ENCODE results near the gene CHGA. TPM values are rescaled to one million over a fixed set of nuclear protein-coding genes. Genes with fewer than 3 reads are reported as not detected.

The CHGA gene
- total and polyA plus RNA-seq, 2 of the 8 experiments (the other 6 are each of a cell fraction or from before 2014, with no cell fraction given) = 17.5 to 28.2 TPM

GRCh38 chr14:92953526-92953925 is 30.6 kb downstream of the CHGA start:
- Histone ChIP-seq H2BK12ac (ENCODE audit: low read depth, low read length) (no peak overlapping the region), H3K27me3 (replicated peaks in 1 of 4; ENCODE audit: control insufficient read depth in 3 of 4, extremely low read depth in 1 of 4, insufficient read depth in 3 of 4, low read length in 3 of 4) (no peaks in the 10 kb centered on the region), H3K4ac (replicated peaks; ENCODE audit: insufficient read length, low read depth, low read length) (no peak overlapping the region), H4K20me1 (replicated peaks in 1 of 2; ENCODE audit: control insufficient read depth in 1 of 2, insufficient read depth in 2 of 2, low read length in 2 of 2) (peaks cover 5 to 7% of the 10 kb centered on the region in 2 experiments), H3K18ac (ENCODE audit: extremely low read depth, low read length) (no peak overlapping the region), H4K91ac (replicated peaks; ENCODE audit: insufficient read length, low read length) (no peak overlapping the region), H3K23ac (ENCODE audit: insufficient read length) (no peak overlapping the region), H3K4me1 (replicated peaks in 1 of 4; ENCODE audit: control insufficient read depth in 3 of 4, insufficient read depth in 4 of 4, low read length in 3 of 4) (peaks cover 0 to 3% (median 0%) of the 10 kb centered on the region in 4 experiments; a peak in 1 of 7 replicates), H3K36me3 (ENCODE audit: control insufficient read depth in 2 of 4, insufficient read depth in 4 of 4, low read length in 3 of 4) (peaks cover 8 to 27% (median 17%) of the 10 kb centered on the region in 4 experiments), H2BK120ac (replicated peaks; ENCODE audit: low read depth, low read length) (no peak overlapping the region), H3K9me3 (ENCODE audit: insufficient read depth in 2 of 2, low read depth in 1 of 2, low read length in 1 of 2) (no peaks in the 10 kb centered on the region), H2BK15ac (ENCODE audit: low read length) (no peak overlapping the region), H4K5ac (ENCODE audit: insufficient read length, low read depth, low read length) (no peak overlapping the region), H2AFZ (ENCODE audit: low read length) (no peak overlapping the region), H3K79me1 (ENCODE audit: low read depth, low read length) (no peaks in the 10 kb centered on the region), H3K14ac (ENCODE audit: insufficient read length) (no peak overlapping the region), H2BK5ac (ENCODE audit: low read depth, low read length) (no peak overlapping the region), H3K4me3 (ENCODE audit: extremely low read depth in 1 of 4, insufficient read depth in 2 of 4, low read depth in 3 of 4, low read length in 4 of 4) (no peak overlapping the region), H2AK5ac (ENCODE audit: low read depth, low read length) (no peak overlapping the region), H3K9ac (replicated peaks in 1 of 4; ENCODE audit: extremely low read depth in 1 of 4, low read depth in 3 of 4, low read length in 3 of 4) (no peak overlapping the region), H2BK20ac (ENCODE audit: low read length) (no peak overlapping the region), H3K4me2 (ENCODE audit: insufficient read depth in 1 of 2, low read depth in 2 of 2, low read length in 2 of 2) (no peak overlapping the region), H4K8ac (ENCODE audit: extremely low read depth, insufficient read depth, low read length) (no peak overlapping the region), H3K56ac (replicated peaks; ENCODE audit: insufficient read length, low read depth, low read length) (no peak overlapping the region), H3K23me2 (ENCODE audit: low read depth, low read length) (no peaks in the 10 kb centered on the region), H3K27ac (ENCODE audit: low read depth, low read length) (no peak overlapping the region), H3K79me2 (ENCODE audit: control insufficient read depth in 1 of 2, insufficient read depth in 2 of 2, low read length in 2 of 2) (no peaks in the 10 kb centered on the region)
- DNase-seq (ENCODE audit: low read depth in 1 of 2, low spot score in 2 of 2) (no peak), FAIRE-seq (no peak)
- WGBS, 2 experiments (ENCODE audit: extremely low coverage in 1 of 2, insufficient coverage in 1 of 2, insufficient read length in 1 of 2, insufficient replicate concordance in 2 of 2, low coverage in 1 of 2, low lambda C conversion rate in 2 of 2, missing lambda C conversion rate in 1 of 2) = 84% methylated on average over 5 of the region's 6 CpGs; no CpG with 5 or more reads in 1 of the 2 experiments
- TF ChIP-seq RBBP5 (IDR thresholded peaks at IDR 0.05; ENCODE audit: borderline replicate concordance, low read depth, low read length) = no peak
- no peak for TF ChIP-seq HDAC6 (IDR thresholded peaks at IDR 0.05; ENCODE audit: low read depth, low read length)
- no peak for TF ChIP-seq USF2 (IDR thresholded peaks at IDR 0.05; ENCODE audit: low read length)
- TF ChIP-seq RAD21 (IDR thresholded peaks at IDR 0.05 in 1 of 2, conservative IDR thresholded peaks at IDR 0.05 in 1 of 2; ENCODE audit: low read depth in 2 of 2, low read length in 2 of 2) = no peak
- TF ChIP-seq TAF7 (optimal IDR thresholded peaks at IDR 0.05; ENCODE audit: borderline replicate concordance, low read depth, low read length) = no peak
- TF ChIP-seq BACH1 (IDR thresholded peaks at IDR 0.05; ENCODE audit: low read length) = no peak
- CTCF ChIA-PET (ENCODE audit: partially characterized antibody) = interaction anchor here (0.6 to 5.9 kb wide), 14 partner anchors 9 to 224 kb away, joined by 3 to 43 read pairs (median 10); no protein-coding TSS in a partner anchor
- POLR2A ChIA-PET (ENCODE audit: partially characterized antibody) = interaction anchor here (0.7 kb wide), 1 partner anchor 189 kb away, joined by 4 read pairs; no protein-coding TSS in a partner anchor

Data from H1 (cell line).